GM21447 (cell line): ENCODE results near the gene CNKSR1.

Experiments used
- ATAC-seq: cut with Tn5 transposase; IDR thresholded peaks from one replicate; pipeline ENCODE4 v1.9.1; 2021; ENCODE audit not compliant: unreplicated experiment

Gene CNKSR1, protein sequence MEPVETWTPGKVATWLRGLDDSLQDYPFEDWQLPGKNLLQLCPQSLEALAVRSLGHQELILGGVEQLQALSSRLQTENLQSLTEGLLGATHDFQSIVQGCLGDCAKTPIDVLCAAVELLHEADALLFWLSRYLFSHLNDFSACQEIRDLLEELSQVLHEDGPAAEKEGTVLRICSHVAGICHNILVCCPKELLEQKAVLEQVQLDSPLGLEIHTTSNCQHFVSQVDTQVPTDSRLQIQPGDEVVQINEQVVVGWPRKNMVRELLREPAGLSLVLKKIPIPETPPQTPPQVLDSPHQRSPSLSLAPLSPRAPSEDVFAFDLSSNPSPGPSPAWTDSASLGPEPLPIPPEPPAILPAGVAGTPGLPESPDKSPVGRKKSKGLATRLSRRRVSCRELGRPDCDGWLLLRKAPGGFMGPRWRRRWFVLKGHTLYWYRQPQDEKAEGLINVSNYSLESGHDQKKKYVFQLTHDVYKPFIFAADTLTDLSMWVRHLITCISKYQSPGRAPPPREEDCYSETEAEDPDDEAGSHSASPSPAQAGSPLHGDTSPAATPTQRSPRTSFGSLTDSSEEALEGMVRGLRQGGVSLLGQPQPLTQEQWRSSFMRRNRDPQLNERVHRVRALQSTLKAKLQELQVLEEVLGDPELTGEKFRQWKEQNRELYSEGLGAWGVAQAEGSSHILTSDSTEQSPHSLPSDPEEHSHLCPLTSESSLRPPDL

DNA sequence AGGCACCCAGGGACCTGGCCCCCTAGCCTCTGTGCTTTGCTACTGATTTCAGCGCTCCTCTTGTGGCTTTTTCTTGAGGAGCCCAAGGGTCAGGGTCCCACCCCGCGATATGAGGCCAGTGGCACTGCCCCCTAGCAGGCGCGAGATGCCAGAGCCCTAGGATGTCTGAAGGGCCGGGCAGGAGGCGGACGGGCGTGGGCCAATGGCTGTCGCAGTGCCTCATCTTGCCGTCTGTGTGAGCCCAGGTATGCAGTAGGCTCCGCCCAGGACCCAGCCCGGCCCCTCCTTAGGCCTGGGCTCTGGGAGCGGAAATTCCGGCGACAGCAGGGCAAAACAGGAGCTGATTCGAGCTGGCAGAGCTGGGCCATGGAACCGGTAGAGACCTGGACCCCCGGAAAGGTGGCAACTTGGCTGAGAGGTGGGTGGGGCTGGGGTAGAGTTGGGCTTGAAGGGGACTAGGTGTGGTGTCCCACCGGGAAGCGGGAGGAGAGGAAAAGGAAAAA is at the start of gene CNKSR1:
CNKSR1 (plus strand) TSS at position 310 of the 503 bp plus-strand sequence; CDS start at position 367, 57 bp downstream.
- ATAC-seq, result no peak

DNA sequence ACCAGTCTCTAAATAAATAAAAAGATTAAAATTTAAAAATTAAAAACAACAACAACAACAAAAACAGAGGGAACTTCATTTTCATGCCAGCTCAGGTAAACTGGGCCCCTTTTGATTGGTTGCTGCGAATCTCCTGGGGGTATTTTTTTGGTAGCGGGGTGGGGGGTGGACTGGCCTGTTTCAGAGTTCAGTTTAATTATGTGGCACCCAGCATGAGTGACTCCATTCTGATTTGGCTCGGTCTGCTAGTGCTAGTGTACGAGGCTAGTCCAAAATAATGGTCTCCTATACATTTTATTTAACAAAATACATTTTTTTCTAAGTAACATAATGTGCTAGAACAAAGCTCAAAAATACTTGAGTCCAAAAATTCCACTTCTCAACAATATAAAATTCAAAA is 47.5 kb upstream of the CNKSR1 start:
- ATAC-seq, result no peak

DNA sequence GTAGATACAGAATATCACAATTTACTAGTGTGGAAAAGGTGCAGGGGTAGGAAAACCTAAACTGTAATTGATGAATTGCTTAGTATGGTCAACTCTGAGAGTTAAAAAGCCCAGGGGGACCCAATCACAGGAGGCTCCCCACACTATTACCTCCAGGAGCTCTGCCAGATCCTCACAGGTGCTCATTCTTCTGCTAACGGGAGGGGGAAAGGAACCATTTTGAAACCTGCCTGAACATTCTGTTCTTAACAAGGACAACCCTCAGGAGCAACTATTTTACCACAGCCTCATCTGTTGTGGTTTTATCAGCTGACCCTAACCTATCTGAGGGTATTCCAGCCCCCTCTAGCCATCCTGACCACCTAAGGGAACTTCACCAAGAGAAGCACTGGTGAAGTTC is 46.6 kb upstream of the CNKSR1 start:
- no peak for ATAC-seq

DNA sequence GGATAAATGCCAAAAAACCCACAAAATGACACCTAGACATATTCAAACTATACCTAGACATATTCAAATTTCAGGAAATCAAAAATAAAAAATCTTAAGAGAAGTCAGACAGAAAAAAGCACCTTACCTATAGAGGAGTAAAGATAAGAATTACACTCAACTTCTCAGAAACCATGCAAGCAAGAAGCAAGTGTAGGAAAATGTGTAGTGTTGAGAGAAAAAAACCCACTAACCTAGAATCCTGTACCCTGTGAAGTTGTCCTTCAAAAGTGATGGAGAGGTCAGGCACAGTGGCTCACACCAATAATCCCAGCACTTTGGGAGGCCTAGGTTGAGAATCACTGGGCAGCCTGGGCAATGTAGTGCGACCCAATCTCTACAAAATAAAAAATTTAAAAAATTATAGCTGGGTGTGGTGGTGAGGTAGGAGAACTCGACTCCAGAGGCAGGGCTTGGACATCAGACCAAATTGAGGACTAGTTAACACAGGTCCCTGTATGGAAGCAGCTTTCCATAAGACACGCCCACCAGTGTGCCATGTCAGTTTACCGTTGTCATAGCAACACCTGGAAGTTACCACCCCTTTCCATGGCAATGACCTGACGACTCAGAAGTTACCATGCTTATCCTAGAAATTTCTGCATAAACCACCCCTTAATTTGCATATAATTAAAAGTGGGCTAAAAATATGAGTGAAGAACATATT is 45.0 kb upstream of the CNKSR1 start:
- no peak for ATAC-seq

DNA sequence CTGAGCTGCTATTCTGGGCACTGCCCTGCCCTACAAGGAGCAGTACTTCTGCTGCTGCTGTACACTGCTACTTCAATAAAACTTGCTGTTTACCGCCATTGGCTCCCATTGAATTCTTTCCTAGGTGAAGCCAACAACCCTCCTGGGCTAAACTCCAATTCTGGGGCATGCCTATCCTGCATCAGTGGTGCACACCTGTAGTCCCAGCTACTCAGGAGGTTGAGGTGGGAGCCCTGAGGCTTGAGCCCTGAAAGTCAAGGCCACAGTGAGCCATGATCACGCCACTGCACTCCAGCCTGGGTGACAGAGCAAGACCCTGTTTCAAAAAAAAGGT is 44.5 kb upstream of the CNKSR1 start:
- ATAC-seq, result no peak

DNA sequence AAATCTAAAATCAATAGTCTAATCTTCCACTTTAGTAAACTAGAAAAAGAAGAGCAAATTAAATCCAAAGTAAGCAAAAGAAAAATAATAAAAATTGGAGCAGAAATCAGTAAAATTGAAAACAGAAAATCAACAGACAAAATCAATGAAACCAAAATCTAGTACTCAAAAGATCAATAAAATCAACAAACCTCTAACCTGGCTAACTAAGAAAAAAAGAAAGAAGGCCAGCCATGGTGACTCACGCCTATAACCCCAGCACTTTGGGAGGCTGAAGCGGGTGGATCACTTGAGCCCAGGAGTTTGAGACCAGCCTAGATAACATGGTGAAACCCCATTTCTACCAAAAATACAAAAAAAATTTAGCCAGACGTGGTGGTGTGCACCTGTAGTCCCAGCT is 42.8 kb upstream of the CNKSR1 start:
- ATAC-seq, result no peak

DNA sequence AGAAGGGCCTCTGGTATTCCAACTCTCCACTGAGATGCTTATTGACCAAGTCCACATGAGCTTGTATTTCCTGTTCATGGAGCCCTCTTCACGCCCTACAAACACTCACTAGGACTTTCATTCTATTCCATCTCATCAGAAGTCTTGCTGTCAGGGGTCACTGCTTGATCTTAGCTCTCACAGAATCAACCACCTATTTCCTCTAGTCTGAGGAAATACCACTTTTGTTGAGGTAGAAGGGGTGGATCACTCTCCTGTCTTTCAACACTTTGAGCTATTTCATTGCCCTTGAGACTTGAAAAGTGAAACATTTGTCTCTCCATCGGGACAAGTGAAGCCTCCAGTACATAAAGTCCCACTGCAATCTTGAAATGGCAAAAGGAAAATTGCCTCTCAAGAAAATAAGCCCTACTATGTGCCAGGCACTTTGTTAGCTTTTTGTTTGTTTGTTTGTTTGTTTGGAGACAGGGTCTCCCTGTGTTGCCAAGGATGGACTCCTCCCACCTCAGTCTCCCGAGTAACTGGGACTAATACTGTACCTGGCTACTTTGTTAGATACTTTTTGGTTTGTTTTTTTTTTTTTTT is 38.2 kb upstream of the CNKSR1 start:
- no peak for ATAC-seq

DNA sequence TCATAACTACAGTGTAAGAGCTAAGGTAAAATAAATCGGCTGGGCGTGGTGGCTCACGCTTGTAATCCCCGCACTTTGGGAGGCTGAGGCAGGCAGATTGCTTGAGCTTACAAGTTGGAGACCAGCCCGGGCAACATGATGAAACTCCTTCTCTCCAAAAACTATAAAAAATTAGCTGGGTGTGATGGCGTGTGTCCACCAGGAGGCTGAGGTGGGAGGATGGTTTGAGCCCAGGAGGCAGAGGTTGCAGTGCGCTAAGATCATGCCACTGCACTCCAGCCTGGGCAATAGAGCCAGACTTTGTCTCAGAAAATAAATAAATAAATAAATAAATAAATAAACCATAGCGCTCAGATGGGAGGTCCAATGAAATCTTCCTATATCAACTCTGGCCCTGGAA is 35.1 kb upstream of the CNKSR1 start:
- no peak for ATAC-seq

DNA sequence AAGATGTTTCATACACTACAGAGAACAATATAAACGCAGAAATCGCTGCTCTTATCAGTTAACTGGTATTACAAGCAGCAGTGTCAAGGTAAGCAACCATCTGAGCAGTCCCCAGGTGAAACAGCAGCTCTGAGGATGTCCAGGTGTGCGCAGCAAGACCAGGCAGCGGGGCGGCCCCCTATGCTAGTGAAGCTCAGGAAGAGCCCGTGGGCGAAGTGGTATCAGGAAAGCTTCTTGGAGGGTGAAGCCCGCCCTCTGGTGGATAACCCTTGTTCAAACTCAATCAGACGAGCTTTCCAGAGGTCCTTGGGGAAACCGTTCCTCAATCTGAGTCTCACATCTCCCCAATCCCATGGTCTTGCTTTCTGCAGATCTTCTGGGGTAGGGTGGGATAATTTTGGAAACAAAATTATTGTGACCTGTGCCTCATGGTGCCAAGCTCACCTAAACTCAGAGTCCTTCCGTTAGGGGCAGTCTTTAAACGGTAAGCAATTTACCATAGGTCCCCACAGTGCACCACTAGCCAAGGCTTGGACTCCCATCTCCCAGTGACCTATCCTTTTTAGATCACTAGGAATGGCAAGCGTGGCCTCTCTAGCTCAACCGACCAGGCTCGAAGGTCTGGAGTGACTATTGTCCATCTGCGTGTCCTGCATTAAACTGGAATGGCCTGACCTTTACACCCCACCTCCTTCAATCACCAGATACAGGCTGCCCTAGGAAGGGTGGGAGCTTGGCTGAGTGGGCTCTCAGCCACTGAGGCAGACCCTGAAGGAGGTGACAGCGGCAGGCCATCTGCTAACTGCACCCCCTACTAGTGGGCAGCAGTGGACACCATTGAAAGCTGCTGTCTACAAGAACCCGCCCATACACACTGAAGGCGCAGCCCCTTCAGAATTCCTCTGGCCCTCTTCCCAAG is 32.0 kb upstream of the CNKSR1 start:
- no peak for ATAC-seq

DNA sequence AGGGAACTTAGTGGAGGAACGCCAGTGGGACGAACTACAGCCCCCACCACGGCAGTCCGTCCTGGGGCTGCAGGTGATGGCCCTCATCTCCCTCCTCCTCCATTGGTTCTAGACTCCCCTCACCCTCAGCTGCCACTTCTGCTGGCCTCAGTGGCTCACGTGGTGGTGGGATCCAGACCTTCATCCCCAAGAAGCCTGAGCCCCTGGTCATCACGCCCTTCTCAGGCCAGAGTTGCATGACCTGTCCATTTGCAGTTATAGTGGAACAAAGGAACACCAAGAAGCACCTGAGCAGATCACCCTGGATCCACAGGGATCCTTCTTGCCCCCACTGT is 31.4 kb upstream of the CNKSR1 start:
- ATAC-seq, result no peak

DNA sequence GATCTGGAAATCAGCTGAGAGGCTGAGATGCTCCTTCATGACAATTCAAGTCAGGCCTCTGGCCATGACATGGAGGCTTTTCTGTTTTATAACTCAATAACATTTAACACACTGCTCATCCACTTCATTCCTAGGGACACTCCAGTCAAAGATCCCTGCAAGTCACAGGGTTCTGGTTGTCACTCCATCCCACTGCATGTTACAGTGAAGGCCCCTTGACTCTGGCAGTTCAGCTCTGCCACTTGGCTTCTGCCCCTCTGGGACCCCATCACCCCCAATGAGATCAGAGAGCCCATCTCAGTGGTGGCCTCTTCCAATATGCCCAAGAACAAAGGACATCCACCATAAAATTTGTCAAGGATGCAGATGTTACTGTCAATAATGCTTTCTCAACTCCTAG is 28.4 kb upstream of the CNKSR1 start:
- no peak for ATAC-seq

DNA sequence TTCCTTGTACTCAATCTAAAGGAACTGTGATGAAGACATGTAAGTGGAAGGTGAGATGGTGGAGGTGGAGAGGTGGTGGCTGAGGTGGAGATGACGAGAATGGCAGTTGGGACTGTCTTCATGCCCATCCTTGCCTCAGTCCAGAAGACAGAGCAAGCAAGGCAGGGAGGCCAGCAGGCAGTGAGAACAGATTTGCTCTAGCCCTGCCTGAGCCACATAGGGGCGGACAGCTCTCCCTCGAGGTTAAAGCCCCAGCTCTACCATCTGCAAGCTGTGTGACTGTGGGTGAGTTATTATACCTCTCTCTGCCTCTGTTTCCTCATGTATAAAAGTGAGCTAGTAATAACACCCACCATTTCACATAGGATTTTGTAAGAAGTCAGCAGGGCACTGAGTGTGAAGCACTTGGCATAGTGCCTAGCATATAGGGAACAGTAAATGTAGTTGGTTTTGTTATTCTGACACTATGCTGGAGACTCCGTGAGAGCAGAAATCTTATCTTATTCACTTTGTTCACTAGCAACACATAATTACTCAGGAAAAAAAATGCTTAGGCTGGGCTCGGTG is 23.2 kb upstream of the CNKSR1 start:
- ATAC-seq, result no peak

DNA sequence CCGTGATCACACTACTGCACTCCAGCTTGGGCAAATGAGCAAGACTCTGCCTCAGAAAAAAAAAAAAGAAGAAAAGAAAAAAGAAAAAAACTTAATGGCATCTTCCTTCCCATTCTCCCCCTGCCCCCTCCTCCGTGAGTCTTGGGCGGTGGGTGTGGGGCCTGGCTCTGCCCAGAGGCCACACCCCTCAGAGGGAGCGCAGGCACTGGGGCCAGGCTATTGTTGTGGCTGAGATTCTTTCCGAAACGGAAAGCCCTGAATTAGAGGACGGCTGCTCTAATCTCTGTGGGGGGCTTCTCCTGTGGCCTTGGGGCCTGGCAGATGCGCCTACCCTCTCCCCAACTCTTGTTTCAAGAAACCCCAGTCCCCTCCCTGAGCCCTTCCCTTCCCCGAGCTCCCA is 22.5 kb upstream of the CNKSR1 start:
- no peak for ATAC-seq

DNA sequence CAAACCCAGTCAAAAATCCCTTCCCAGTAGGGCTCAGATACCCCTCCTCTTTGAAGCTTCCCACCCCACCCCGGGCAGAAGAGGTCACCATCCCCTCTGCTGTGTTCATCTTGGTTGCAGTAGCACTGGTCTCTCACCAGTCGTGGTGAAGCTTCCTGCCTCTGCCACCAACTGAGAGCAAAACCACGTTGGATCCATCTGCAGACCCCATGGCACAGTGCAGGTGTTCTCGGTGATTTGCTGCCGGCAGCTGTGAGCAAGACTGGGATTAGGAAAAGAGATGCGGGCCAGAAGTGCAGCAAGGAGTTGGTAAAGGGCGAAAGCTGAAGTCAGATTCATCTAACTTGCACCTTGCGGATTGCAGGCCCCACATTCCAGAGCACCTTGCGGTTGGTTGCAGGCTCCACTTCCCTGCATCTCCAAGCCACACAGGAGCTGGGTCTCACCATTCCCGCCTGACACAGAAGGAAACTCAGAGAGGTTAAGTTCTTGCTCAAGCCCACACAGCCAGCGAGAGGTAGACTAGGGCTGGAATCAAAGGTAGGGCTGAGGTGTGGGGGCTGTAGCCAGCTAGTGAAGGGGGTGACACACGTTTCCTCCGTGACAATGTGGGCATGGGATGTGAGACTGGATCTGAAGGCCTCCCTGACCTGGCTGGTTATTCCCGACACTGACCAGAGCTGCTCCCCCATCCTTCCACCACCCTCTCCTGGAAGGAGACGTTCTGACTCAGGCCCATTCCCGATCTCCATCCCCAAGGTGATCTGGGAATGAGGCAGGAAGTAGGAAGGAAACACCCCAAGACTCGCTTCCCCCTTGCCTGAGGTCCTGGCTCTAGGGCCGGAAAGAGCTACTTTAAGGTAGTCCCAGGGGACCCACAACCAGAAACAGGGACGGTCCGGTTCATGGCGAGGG is 21.7 kb upstream of the CNKSR1 start:
- ATAC-seq, result no peak

DNA sequence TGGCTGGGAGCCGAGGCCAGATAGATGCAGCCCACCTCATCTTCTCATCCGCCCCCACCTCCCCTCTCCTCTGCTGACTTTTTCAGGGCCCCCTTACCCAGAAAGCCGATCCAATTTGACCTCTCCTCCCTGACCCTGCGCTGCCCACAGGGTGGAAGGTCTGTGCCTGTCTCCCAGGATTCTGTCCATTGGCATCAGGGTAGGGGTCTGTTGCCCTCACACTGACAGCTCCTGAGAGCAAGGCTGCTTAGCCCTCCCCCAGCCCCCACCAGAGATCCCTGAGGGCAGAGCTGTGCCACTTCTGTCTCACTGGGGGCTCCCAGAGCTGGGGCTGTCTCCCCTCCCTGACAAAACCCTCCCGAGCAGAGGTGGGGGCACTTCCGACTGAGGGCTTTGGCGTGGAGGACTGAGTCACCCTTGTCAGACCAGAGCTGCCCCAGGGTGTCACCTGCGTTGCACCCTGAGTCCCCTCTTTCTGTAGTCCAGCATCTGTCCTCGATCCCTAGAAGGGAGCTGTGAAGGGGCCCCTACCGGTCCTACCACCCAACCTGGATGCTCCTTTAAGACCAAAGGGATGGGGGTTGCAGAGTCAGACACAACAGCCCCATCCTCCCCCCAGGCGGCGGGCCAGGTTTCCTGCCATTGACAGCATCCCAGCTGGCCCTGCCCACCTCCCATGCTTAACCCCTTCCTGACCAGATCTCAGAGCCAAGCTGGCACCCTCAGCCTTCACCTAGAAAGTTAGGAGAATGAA is 20.8 kb upstream of the CNKSR1 start:
- no peak for ATAC-seq

DNA sequence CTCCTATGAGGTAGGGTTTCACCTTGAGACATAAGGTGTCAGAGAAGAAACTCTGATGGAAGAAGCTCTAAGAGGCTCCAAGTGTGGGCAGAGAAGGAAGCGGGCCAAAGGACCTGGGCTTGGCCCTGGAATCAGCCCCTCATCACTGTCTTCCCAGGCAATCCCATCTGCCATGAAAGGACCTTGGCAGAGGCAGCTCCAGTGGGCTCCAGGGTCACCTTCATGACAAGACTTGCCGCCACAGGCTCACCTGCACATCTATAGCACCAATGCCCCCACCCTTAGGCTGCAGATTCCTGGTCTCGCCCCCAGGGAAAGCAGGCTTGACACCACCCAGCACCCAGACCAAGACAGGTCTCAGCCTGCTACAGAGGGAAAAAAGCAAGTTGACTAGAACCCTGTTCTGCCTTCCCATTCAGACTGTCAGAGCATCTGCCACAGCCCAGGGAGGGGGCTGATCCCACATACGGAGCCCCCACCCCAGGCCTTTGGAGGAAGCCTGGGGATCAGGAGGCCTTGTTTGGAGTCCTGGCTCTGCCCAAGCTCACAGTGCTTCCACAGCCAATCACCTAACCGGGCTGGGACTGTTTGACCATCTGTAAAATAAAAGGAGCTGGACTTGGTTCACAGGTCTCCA is 18.9 kb upstream of the CNKSR1 start:
- no peak for ATAC-seq

DNA sequence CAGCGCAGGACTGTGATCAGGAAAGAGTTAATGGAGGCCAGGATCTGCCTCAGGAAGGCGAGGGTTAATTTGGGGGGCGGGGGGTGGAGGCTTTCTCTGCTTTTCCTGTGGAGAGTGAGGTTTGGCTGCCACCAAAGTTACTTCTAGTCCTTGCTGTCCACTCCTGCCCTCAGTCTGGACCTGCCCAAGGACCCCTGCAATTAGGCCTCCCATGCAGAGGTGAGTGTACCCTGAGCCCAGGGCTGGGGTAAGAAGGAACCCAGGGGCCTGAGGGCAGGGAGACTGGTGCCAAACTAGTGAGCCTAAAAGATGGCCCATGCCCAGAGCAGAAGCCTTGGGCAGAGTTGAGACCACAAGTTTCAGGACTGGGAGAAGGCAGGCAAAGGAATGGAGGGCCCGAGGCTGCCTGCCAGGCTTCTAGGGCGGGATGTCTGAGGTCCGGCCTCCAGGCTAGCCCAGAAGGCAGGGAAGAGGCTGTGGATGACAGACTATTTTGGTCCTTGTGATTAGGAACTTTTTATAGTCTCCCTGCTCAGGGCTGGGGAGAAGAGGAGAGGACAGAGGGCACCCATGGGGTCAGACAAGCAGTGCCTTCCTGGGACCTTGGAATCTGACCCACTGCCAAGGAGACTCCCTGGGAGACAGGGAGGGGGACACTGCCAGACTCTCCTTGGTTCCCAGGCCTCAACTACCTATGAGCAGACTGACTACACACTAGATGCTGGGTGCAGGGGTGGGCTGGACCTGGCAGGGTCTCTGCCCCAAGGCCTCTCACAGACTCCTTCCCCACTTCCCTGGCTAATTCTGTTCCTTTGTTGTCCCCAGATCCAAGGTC is 18.2 kb upstream of the CNKSR1 start, which contains the start of gene FAM110D:
FAM110D (plus strand) TSS at position 172 of the 835 bp plus-strand sequence. CDS start 2,213 bp downstream, outside the sequence.
- ATAC-seq, result no peak
